Glutamatergic neuron (in vitro differentiated cells): Measurements from ENCODE around the gene ZNF451. TPM values are rescaled to one million over a fixed set of nuclear protein-coding genes. Genes with fewer than 3 reads are reported as not detected.

Source experiments
- DNase-seq: peaks from one replicate; pipeline ENCODE4 v3.0.0; 2022
- H3K27ac Mint-ChIP-seq: one replicate; pipeline ENCODE4 v1.8.0; 2020; ENCODE audit warnings: mild to moderate bottlenecking, mixed read lengths, inconsistent platforms; ENCODE audit not compliant: unreplicated experiment
- H3K27me3 Mint-ChIP-seq: one replicate; pipeline ENCODE4 v1.8.0; 2020; ENCODE audit warnings: mild to moderate bottlenecking, moderate library complexity, mixed read lengths, inconsistent platforms; ENCODE audit not compliant: unreplicated experiment
- H3K36me3 Mint-ChIP-seq: one replicate; pipeline ENCODE4 v1.8.0; 2020; ENCODE audit warnings: mild to moderate bottlenecking, mixed read lengths, inconsistent platforms; ENCODE audit not compliant: unreplicated experiment
- H3K4me1 Mint-ChIP-seq: one replicate; pipeline ENCODE4 v1.8.0; 2020; ENCODE audit warnings: mild to moderate bottlenecking, low read depth, mixed read lengths, inconsistent platforms; ENCODE audit not compliant: unreplicated experiment
- H3K4me3 Mint-ChIP-seq: one replicate; pipeline ENCODE4 v1.8.0; 2020; ENCODE audit warnings: mild to moderate bottlenecking, mixed read lengths, inconsistent platforms; ENCODE audit not compliant: unreplicated experiment
- H3K9me3 Mint-ChIP-seq: one replicate; pipeline ENCODE4 v1.8.0; 2020; ENCODE audit warnings: mild to moderate bottlenecking, moderate library complexity, mixed read lengths, inconsistent platforms; ENCODE audit not compliant: unreplicated experiment
- total RNA-seq: library from RNA; stranded (reverse); fragmentation: NEBNext Ultra II Directional; extraction: Animal tissue kit (Norgen Biotek cat#: 25700); gene quantifications from one replicate; pipeline ENCODE4 v1.2.1, GENCODE V29; 2021; ENCODE audit not compliant: unreplicated experiment
- TF ChIP-seq, protein P1 (sequence below): fragments of 200-600 bp; sonication (generic); IDR thresholded peaks from one replicate; pipeline ENCODE4 v1.5.0; 2021; ENCODE audit not compliant: partially characterized antibody, unreplicated experiment

The ZNF451 gene
- total RNA-seq, 1 donor from 2014 or later, result 79.6 TPM

DNA sequence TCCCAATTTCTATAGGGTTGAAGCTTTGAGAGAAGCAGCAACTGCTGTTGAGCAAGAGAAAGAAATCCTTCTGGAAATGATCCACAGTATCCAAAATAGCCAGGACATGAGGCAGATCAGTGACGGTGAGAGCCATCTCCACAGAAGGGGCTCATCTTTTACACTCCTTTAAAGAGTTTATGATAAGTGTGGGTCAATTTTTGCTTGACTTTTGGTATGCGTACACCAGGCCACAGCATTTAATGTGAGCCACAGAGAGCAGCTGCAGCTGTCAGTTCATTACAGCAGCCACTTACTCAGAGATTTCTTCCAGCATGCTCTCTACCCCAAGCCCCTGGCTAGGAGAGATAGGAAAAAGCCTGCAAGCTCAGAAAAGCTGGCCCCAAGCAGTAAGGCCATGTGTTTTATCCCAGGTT is 92.0 kb downstream of the ZNF451 start:
- H3K27me3 Mint-ChIP-seq, result no peaks in the 10 kb centered on the region
- no peak overlapping the region for H3K4me3 Mint-ChIP-seq
- TF ChIP-seq, protein P1, sequence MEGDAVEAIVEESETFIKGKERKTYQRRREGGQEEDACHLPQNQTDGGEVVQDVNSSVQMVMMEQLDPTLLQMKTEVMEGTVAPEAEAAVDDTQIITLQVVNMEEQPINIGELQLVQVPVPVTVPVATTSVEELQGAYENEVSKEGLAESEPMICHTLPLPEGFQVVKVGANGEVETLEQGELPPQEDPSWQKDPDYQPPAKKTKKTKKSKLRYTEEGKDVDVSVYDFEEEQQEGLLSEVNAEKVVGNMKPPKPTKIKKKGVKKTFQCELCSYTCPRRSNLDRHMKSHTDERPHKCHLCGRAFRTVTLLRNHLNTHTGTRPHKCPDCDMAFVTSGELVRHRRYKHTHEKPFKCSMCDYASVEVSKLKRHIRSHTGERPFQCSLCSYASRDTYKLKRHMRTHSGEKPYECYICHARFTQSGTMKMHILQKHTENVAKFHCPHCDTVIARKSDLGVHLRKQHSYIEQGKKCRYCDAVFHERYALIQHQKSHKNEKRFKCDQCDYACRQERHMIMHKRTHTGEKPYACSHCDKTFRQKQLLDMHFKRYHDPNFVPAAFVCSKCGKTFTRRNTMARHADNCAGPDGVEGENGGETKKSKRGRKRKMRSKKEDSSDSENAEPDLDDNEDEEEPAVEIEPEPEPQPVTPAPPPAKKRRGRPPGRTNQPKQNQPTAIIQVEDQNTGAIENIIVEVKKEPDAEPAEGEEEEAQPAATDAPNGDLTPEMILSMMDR, result no peak
- no peak overlapping the region for H3K27ac Mint-ChIP-seq
- H3K9me3 Mint-ChIP-seq, result peaks cover 4% of the 10 kb centered on the region
- no peak for DNase-seq
- H3K36me3 Mint-ChIP-seq, result no peaks in the 10 kb centered on the region
- H3K4me1 Mint-ChIP-seq, result no peaks in the 10 kb centered on the region

DNA sequence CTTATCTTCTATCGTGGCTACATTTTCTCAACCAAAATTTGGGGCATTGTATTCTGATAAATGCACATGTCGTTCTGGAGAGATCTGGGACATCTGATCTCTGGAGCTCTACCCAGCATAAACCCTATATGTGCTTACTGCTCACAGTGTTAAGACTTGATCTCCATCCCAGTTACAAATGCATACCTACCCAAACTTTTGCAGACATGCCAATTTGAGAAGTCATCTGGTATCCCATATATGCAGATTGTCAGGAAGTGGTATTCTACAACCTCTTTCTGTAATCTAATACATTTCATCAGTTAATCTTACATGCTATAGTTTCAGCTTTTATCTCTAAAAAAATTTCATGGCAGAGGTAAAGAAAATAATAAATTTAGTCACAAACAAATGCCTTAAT is 93.3 kb downstream of the ZNF451 start:
- peaks cover 4% of the 10 kb centered on the region for H3K9me3 Mint-ChIP-seq
- no peak overlapping the region for H3K4me3 Mint-ChIP-seq
- no peaks in the 10 kb centered on the region for H3K36me3 Mint-ChIP-seq
- DNase-seq, result no peak
- no peaks in the 10 kb centered on the region for H3K27me3 Mint-ChIP-seq
- H3K4me1 Mint-ChIP-seq, result no peaks in the 10 kb centered on the region
- no peak overlapping the region for H3K27ac Mint-ChIP-seq
- TF ChIP-seq, protein P1, result no peak

DNA sequence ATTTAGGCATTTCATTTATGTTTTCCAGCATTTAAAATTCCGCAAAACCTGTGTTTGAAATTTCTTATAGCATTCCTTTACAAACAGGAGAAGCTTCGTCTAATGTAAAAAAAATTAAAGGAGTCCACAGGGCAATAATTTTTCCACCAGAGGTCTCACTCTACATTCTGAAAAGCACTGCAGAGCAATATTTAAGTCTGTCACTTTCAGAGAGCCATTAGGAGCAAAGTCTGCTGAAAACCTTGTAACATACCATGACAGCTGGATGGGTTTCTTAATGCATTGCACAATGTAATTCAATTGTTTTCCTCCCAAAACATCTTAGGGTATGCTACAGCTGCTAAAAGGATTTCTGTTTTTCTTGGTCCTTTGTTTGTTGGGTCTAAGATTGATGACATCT is 100.2 kb downstream of the ZNF451 start:
- H3K4me1 Mint-ChIP-seq, result no peaks in the 10 kb centered on the region
- no peaks in the 10 kb centered on the region for H3K36me3 Mint-ChIP-seq
- no peak overlapping the region for H3K4me3 Mint-ChIP-seq

DNA sequence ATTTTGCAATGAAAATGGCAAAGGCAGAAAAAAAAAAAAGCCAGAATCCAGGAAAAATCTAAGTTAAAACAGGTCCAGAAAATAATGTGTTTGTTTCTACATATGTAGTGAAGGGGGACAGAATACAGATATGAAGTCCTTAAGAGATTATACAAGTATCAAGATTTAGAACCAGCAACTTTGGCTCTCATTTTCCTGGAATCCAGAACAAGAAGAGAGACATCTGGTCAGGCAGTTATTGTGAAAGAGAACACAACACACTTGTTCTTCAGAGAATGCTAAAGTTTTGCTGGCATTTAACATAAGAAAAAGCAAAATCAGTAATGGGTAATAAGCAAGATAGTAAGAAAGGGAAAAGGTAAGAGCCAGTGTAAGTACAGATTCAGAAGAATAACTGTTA is 103.2 kb downstream of the ZNF451 start:
- Mint-ChIP-seq H3K4me1 (no peaks in the 10 kb centered on the region), H3K27ac (no peak overlapping the region), H3K4me3 (no peak overlapping the region), H3K36me3 (no peaks in the 10 kb centered on the region), H3K27me3 (no peaks in the 10 kb centered on the region), H3K9me3 (no peaks in the 10 kb centered on the region)
- no peak for DNase-seq
- TF ChIP-seq, protein P1, result no peak

More for the DNA sequence above, 100.2 kb downstream of the ZNF451 start:
- H3K27ac Mint-ChIP-seq, result no peak overlapping the region
- H3K27me3 Mint-ChIP-seq, result no peaks in the 10 kb centered on the region
- DNase-seq, result no peak
- H3K9me3 Mint-ChIP-seq, result no peaks in the 10 kb centered on the region
- TF ChIP-seq, protein P1, result no peak

DNA sequence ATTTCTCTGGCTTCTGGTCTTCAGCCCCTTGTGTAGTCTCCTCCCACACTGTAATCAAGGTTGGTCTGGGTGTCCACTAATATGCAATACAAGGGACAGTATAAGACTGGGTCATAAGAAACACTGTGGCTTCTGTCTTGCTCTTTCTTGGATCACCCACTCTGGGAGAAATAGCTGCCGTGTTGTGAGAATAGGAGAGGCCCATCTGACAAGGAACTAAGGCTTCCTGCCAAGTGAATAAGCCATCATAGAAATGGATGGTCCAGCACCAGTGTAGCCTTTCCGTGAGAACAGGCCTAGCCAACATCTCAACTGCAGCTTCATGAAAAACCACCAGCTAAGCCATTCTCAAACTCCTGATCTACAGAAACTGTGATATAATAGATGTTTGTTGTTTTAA is 105.5 kb downstream of the ZNF451 start:
- H3K9me3 Mint-ChIP-seq, result no peaks in the 10 kb centered on the region
- no peak overlapping the region for H3K4me3 Mint-ChIP-seq
- no peak for DNase-seq
- no peaks in the 10 kb centered on the region for H3K36me3 Mint-ChIP-seq
- TF ChIP-seq, protein P1, result no peak
- no peaks in the 10 kb centered on the region for H3K27me3 Mint-ChIP-seq
- H3K4me1 Mint-ChIP-seq, result no peaks in the 10 kb centered on the region
- no peak overlapping the region for H3K27ac Mint-ChIP-seq
